Measurements from ENCODE around the gene RASGRP3.
"Not testable (repeated sequence)": the region's sequence is repeated elsewhere in the genome, so short reads cannot be mapped to it uniquely, and the experiment has no call there.

Gene RASGRP3, protein sequence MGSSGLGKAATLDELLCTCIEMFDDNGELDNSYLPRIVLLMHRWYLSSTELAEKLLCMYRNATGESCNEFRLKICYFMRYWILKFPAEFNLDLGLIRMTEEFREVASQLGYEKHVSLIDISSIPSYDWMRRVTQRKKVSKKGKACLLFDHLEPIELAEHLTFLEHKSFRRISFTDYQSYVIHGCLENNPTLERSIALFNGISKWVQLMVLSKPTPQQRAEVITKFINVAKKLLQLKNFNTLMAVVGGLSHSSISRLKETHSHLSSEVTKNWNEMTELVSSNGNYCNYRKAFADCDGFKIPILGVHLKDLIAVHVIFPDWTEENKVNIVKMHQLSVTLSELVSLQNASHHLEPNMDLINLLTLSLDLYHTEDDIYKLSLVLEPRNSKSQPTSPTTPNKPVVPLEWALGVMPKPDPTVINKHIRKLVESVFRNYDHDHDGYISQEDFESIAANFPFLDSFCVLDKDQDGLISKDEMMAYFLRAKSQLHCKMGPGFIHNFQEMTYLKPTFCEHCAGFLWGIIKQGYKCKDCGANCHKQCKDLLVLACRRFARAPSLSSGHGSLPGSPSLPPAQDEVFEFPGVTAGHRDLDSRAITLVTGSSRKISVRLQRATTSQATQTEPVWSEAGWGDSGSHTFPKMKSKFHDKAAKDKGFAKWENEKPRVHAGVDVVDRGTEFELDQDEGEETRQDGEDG

DNA sequence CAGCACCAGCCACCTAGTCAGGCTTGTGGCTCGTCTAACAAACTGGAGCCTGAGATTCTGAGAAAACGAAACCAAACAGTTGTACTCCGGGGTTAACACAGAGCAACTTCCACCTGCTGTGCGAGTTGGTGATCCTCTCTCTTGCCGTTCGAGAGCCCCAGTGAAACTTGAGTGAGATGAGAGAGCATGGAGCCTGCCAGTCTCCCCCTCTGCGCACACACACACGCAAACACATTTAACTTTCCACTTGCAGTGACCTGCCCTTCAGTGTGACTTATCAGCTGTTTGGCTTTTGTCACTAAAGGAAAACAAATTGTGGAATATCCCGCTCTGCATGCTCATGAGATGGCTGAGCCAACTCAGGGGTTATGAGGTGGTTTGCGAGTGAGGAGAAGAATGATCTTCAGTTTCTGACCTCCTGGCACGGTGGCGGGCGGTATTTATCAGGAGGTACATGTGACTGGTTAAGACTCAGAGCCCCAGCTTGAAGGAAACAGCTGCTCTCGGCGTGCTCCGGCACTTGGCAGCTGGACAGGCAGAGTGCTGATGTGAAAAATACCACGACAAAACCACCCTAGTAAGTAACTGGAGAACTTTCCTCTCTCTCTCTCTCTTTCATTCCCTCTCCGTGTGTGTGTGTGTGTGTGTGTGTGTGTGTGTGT lies at the start of gene RASGRP3:
RASGRP3 (plus strand) TSS at position 519 of the 662 bp plus-strand sequence. CDS start 38,488 bp downstream, outside the sequence.
- peak; percentile 84 for DNase-seq

DNA sequence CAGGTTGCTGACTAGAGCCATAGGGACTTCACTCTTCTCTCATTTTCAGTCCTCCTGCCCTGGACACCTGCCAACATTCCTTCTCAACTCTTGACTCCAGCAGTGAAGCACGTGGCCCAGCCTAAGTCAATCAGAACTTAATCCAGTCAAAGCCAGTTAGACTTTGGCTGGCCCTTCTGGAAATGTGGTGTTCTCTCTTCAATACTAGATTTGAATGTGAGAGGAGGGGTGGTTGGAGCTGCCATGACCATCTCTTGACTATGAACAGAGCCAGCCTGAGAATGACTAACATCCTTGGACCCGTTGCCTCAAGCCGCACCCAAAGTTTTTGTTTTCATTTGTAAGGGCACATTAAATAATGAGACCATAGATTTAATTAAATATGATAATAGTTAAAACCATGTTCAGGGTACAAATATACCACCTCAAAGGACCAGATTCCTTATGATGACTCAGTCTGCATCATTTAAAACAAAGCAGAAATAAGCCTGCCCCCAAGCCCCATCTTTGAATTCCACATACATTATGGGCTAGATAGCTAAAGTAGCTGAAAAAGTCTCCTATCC lies 49.7 kb upstream of the RASGRP3 start:
- DNase-seq = no peak

DNA sequence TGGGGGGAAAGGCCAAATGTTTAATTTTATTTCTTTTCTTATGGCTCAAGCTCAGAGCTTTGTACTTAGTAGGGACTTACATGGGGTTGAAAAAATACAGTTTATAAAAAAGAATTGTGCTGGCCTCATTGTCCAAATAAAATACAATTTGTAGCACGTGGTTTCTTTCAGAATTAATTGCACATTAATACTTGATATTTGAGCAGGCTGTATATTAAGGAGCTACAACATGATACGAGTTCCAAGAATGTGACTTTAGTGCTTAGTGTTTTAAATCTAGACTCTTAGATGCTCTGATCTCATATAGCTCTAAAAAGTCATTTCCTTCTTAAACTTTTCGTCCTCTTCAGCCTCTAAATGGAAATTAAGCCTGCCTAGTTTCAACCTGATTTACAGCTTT lies 46.4 kb upstream of the RASGRP3 start:
- DNase-seq = no peak

DNA sequence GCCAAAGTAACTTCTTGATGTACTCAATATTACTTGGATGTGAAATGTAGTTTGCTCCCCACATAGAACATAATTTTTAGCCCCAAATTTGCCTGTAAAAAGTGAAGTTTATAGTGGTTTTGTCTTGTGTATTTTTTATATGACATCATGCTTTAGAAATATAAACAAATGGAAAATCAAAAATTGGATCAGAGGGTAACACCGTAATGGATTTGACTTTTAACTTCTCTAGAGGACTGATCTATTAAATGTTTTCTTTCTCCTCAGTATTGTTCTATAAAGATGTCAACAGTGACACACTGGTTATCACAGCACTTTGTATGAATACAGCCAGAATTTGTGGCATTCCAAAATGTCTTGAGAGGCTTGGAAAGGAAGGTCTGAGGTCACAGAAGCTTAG lies 45.6 kb upstream of the RASGRP3 start:
- DNase-seq = no peak

DNA sequence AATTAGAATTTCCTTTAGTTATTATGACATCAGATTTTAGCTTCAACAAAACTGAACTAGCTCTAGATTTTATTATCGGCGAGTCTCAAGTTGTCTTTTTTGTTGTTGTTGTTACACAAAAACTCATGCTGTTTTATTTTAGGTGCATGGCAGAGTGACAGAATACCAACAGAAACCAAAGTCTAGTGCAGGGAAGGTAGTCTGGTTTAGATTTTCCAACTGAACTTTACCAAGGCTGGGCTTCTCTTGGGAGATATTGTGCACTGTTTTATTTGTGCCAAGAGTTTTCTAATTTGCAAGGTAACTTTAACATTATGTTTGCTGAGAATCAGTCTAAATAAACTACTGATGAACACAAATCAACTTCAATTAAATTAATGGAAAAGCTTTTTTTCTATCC lies 43.6 kb upstream of the RASGRP3 start:
- DNase-seq = no peak

DNA sequence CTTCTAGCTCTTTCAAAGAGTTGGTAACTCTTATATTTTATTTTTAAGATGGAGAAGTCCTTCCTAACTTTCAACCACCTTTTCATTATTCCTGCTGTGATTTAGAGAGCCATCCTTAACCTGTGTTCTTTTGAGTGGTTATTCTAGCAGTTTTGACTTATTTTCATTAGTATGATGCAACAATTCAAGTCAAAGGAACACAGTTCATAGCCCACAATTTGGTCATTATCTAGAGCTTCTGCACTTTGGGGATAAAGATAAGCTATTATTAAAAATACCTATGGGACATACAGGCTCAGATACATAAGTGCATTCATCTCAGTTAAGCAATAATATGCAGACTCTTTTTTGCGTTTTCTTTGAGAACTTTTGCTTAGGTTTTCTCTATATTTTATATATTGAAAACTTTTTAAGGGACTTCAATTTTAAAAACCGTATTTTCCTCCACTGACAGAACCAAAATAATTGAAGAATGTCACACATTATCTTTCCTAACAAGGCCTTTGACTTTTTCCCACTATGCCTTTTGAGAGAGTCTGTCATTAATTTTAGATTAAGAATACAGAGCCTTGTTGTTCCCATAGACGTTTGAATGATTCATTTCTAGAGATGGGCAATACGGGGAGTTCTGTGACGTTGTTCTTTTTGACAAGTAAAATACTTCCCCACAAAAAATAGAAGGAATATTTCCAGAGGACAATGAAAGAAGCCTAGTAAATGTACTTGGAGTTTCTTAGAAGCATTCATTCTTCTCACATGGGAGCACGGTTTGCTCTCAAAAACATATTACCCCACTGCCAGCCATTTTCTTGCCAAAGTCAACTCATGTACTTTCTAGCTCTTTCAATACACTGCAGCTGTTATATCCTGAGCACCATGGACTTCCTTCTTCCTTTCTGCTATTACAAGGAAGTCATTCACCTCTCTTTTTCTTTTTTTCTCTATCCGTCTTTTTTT lies 42.9 kb upstream of the RASGRP3 start:
- DNase-seq = no peak

DNA sequence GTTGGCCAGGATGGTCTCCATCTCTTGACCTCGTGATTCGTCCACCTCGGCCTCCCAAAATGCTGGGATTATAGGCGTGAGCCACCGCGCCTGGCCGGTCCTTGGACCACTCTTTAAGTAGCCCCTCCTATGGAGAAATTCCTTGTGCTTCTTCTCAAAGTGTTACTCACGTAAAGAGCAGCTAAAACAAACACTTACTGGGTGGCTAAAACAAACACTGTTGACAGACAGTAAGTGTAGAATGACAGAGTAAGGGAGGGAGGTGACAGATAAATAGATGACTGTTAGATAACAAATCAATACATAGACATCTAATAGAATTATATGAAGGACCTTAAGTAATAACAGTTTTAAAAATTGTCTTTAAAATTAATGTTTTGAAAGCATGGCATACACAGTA lies 40.9 kb upstream of the RASGRP3 start:
- no peak for DNase-seq

DNA sequence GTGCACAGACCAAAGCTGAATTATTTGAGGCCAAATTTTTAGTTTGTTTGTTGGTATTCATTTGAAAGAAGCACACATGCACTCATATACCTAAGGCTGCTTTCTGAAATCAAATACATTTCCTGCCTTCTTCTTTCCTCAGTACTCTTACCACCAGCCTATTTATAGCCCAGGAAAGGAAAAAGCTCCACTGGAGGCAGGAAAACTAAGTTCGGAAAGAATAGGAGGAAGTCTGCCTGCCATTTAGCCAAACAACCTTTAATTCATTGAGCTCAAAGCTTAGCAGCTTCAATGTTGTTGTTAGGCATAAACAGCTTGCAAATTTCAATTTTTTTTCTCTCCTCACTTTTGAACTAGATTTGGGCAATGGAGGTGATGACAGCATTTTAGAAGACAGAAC lies 40.4 kb upstream of the RASGRP3 start:
- DNase-seq = no peak

DNA sequence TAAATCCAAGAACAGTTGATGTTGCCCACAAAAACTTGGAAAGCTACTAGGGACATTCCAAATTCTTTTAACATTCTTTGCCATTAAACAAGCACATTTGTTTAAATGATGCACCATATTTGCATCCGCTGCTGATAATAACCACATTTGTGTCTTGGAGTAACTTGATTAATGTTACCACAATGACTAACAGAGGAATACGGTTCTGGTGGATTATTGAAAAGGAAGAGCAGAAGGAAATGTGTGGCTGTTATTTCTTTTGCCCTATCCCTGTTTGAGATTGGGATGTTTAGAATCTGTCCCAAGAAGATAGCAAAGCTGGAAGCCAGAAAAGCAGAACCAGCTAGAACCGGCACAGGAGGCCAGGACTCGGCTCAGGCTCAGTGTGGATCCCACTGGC lies 39.2 kb upstream of the RASGRP3 start:
- DNase-seq = peak; percentile 67

DNA sequence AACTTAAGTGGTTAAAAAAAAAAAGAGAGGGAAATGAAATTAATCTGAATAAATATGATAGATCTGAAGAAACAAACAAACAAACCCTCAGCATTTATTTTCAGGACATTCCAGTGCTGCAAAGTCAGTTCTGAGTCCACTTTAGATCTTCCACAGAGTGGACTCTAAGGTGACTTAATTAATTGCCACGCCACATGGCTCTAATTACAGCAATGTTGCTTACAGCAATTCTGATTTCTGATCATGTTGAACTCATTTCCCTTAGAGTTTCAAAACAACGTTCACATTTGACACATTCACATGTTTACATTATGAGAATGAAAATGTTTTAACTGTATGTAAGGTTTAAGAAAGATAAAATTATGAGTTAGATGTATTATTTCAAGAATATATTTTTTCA lies 38.6 kb upstream of the RASGRP3 start:
- DNase-seq = peak; percentile 23

DNA sequence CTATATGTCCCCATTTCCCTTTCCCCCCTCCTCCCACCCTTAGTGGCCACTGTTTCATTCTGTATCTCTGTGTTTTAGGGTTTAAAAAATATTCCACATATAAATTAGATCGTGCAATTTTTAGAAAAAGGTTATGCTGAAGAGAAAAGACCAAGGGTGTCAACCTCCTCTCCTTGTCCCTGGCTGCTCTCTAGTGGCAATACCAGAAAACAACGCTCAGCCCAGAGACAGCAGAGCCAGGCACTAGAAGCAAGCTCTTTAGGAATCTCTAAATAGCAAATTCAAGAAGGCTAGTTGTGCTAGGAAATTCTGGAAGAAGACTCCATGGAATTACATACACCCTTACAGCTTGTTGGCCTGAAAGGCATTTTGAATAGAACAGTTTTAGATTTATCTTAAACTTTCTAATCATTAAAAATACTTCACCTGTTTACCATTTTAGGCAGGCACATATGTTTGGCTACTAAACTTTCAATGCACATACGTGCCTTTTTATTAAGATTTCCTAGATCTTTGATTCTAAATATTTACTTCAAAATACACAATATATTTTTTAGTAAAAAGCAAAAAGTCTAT lies 35.1 kb upstream of the RASGRP3 start:
- DNase-seq = peak; percentile 71

DNA sequence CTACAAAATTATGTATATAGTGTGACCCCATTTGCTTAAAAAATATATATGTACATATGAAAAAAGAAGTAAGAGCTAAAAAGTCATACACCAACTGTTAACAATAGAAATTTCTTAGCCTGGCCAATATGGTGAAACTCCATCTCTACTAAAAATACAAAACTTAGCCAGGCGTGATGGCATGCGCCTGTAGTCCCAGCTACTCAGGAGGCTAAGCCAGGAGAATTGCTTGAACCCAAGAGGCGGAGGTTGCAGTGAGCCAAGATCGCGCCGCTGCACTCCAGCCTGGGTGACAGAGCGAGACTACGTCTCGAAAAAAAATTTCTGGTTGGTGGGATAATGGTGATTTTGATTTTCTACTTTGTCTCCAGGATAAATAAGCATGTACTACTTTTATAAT lies 34.4 kb upstream of the RASGRP3 start:
- DNase-seq = not testable (repeated sequence)

DNA sequence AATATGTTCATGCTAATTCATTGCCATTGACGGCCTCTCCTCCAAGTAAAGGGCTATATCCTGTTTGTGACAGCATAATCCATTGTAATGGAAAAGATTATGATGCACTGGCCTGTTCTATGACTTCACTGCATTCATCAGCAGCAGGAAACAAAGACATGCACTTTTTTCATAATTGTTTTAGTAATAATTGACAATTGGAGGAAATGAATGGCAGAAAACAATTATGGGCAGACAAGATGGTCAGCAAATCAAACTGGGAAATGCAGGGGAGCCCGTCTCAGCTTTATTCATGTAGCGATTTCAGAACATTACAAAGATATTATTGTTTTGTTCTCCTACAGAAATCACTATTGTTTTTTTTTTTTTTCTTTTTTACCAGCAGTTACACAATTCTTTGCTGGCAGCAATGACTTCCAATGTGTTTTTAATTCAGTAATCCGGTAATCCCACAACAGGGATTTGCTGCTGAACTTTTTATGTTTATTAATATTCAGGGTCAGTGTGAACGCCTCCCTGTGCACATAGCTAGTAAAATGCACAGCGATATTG lies 33.8 kb upstream of the RASGRP3 start:
- DNase-seq = no peak

DNA sequence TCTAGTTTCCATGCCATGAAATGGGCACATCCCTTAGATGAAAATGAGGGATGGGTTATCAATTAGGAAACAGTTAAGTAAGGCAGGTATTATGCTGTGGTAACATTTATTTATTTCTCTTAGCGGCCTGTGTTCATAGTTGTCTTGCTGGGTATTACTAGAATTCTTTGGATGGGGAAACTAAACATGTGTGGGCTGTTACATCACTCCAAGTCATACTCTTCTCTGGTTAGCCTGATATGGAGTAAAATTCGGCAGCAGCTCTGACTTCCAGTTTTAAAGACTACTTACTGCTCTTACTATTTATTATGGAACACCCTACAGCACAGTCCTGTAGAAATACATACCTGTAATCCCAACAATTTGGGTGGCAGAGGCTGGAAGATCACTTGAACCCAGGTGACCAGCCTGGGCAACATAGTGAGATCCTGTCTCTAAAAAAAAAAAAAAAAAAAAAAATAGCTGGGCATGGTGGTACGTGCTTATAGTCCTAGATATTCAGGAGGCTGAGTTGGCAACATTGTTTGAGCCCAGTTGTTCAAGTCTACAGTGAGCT lies 33.1 kb upstream of the RASGRP3 start:
- DNase-seq = no peak

DNA sequence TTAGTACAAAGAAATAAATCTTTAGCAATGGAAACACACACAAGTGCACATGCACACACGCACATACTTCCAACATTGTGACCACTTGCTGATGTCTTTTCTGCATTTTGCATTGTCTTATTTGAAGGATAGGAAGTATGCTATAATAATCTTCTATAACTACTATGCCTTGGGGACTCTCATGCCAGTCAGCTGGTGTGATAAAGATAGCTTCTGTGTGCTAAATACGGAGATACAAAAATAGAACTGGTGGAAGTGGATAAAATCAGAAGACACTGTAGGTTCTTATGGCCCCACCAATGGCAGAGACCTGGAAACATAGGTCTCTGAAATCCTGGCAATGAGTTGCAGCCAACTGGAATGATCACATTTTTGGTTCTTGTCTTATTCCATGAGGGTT lies 31.5 kb upstream of the RASGRP3 start:
- no peak for DNase-seq

DNA sequence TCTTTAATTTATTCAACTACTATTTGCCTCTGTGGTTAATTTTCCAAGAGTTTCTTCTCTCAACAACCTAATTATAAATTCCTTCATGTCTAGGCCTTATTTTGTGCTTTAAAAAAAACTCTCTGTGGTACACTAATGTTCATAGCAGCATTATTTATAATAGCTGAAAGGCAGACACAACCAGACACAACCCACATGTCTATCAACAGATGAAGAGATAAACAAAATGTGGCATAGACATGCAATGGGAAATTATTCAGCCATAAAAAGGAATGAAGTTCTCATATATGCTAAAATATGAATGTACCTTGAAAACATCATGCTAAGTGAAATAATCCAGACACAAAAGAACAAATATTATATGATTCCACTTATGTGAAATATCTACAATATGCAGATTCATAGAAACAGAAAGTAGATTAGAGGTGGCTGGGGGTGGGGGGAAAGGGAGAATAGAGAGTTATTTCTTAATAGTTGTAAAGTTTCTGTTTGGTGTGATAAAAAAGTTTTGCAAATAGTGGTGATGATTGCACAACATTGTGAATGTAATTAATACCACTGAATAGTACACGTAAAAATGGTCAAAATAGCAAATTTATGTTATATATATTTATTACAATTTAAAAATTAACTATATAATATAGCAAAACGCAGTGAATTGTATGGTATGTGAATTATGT lies 28.1 kb upstream of the RASGRP3 start:
- peak; percentile 71 for DNase-seq

DNA sequence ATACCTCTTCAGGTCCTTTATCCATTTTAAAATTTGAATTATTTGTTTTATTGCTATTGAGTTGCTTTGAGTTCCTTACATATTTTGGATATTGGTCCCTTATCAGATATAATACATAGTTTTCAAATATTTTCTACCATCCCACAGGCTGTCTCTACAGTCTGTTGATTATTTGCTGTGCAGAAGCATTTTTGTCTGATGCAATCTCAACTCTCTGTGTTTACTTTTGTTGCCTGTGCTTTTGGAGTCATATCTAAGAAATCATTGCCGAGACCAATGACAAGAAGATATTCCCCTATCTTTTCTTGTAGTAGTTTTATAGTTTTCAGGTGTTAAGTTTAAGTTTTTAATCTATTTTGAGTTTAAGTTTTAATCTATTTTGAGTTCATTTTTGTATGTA lies 25.2 kb upstream of the RASGRP3 start:
- DNase-seq = no peak

DNA sequence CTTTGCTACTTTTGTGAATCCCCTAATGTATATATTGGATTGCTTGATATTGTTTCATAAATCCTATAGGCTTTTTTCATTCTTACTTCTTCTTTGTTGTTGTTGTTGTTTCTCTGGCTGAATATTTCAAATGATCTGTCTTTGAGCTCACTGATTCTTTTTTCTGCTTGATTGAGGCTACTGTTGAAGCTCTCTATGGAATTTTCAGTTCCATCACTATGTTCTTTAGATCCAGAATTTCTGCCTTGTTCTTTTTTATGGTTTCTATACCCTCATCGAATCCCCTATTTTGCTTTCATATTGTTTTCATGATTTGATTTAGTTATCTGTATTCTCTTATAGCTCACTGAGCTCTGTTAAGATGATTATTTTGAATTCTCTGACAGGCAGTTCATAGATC lies 24.6 kb upstream of the RASGRP3 start:
- DNase-seq = no peak

DNA sequence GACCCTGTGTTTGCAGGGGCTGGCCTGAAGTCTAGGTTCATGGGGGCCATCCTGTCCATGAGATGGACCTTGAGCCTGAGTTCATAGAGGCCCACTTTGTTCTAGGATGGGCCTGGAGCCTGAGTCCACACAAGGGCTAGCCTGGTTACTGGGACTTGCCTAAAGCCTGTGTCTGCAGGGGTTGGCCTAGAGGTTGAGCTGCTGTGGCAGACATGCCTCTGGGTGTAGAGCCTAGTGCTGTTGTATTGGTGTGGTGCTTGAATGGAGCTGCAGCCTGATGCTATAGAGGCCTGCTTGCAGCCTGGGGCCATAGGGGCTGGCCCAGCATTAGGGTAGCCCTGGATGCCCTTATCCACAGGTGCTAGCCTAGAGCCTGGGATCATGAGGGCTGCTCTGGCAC lies 23.9 kb upstream of the RASGRP3 start:
- no peak for DNase-seq

DNA sequence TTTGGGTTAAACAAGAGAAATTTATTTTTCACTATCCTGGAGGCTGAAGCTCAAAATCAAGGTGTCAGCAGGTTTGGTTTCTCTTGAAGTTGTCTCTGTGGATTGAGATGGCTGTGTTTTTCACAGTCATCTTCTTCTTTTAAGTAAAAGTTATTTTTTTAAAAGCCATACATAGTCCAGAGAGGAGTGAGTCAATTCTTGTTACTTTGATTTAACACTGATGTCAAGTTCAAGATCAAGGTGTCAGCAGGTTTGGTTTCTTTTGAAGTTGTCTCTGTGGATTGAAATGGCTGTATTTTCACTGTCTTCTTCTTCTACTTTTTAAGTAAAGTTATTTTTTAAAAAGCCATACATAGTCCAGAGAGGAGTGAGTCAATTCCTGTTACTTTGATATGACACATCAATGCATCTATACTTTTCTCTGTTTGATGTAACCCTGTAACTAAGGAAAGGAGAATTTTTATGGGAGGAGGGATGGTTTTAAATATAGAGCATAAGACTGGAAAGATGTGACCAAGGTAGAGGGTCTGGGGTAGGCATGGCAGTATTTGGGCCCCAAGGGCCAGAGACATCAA lies 22.5 kb upstream of the RASGRP3 start:
- DNase-seq = no peak

Measured in OCI-M1 (cell line).